OCI-LY7 (cell line): ENCODE measurements around the gene PARN.

ENCODE experiments used
- EZH2phosphoT487 ChIP-seq: fragments of 200-600 bp; sonication (generic); IDR thresholded peaks from 2 replicates; pipeline ENCODE4 v1.6.1; 2018; ENCODE audit warnings: low read depth, borderline replicate concordance, mild to moderate bottlenecking, mixed run types, antibody characterized with exemption, low read length, moderate library complexity, mixed read lengths
- TF ChIP-seq, protein P1 (sequence below): fragments of 200-600 bp; sonication (generic); conservative IDR thresholded peaks from 2 replicates; pipeline ENCODE4 v1.5.1; 2014; ENCODE audit warnings: mild to moderate bottlenecking, antibody characterized with exemption, low read length, moderate library complexity, mixed read lengths

DNA sequence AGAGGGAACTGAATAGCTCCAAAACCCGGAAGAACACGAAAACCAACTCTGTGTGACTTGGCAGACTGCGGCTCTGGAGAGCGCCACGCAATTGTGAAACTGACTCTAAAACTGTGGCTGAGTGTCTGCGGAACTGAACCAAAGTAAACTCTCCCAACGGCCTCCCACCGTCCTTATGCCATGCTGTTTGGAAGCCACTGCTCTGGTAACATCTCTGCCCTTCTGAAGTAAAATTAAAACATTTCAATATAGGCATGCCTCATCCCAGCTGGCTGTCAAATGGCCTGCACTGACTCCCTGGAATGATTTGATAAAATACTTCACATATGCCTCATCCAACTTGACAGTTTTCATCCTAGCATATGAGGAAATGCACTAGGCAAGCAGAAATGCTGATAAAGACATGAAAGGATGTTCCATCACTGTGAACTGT lies 70.2 kb downstream of the PARN start:
- TF ChIP-seq EZH2phosphoT487: no peak
- TF ChIP-seq, protein P1, sequence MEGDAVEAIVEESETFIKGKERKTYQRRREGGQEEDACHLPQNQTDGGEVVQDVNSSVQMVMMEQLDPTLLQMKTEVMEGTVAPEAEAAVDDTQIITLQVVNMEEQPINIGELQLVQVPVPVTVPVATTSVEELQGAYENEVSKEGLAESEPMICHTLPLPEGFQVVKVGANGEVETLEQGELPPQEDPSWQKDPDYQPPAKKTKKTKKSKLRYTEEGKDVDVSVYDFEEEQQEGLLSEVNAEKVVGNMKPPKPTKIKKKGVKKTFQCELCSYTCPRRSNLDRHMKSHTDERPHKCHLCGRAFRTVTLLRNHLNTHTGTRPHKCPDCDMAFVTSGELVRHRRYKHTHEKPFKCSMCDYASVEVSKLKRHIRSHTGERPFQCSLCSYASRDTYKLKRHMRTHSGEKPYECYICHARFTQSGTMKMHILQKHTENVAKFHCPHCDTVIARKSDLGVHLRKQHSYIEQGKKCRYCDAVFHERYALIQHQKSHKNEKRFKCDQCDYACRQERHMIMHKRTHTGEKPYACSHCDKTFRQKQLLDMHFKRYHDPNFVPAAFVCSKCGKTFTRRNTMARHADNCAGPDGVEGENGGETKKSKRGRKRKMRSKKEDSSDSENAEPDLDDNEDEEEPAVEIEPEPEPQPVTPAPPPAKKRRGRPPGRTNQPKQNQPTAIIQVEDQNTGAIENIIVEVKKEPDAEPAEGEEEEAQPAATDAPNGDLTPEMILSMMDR: no peak
